AG08395 (cell line): ENCODE measurements around the gene ZBTB46.

Source experiments
- DNase-seq: peaks from one replicate; pipeline ENCODE4 v3.0.0; 2012; ENCODE audit warnings: mixed read lengths, low spot score

Gene ZBTB46

GRCh38 chr20:63745424-63745805, 85.6 kb downstream of the ZBTB46 start:
- no peak for DNase-seq

GRCh38 chr20:63744574-63745423, 86.3 kb downstream of the ZBTB46 start:
- no peak for DNase-seq

GRCh38 chr20:63744158-63744557, 86.9 kb downstream of the ZBTB46 start:
- no peak for DNase-seq

GRCh38 chr20:63743210-63743970, 87.7 kb downstream of the ZBTB46 start:
- DNase-seq: no peak

- no peak for DNase-seq
Observed at GRCh38 chr20:63742381-63743024, 88.6 kb downstream of the ZBTB46 start.

GRCh38 chr20:63741676-63742380, 89.2 kb downstream of the ZBTB46 start:
- no peak for DNase-seq

- DNase-seq: no peak
Observed at GRCh38 chr20:63741354-63741675, 89.7 kb downstream of the ZBTB46 start.

- peak; percentile 97 for DNase-seq
Observed at GRCh38 chr20:63740627-63741353, 90.3 kb downstream of the ZBTB46 start.

GRCh38 chr20:63740070-63740626, 90.9 kb downstream of the ZBTB46 start:
- peak; percentile 62 for DNase-seq

- DNase-seq: peak; percentile 98
Observed at GRCh38 chr20:63739130-63740069, 91.7 kb downstream of the ZBTB46 start, which contains the start of gene SLC2A4RG. SLC2A4RG (plus strand) TSS chr20:63739776; CDS start chr20:63739913, 137 bp downstream.

GRCh38 chr20:63738687-63739129, 92.4 kb downstream of the ZBTB46 start:
- no peak for DNase-seq

- DNase-seq: no peak
Observed at GRCh38 chr20:63737945-63738686, 92.9 kb downstream of the ZBTB46 start.

GRCh38 chr20:63737695-63737944, 93.4 kb downstream of the ZBTB46 start:
- DNase-seq: no peak

GRCh38 chr20:63736893-63737694, 94.0 kb downstream of the ZBTB46 start:
- no peak for DNase-seq

GRCh38 chr20:63735859-63736718, 95.0 kb downstream of the ZBTB46 start, which contains the start of gene LIME1:
LIME1 (plus strand) TSS chr20:63736664; CDS start chr20:63737550, 886 bp downstream.
- no peak for DNase-seq

GRCh38 chr20:63734946-63735858, 95.9 kb downstream of the ZBTB46 start:
- DNase-seq: no peak
